ENCODE measurements around the gene CDC123.

- TF ChIP-seq, protein P1, sequence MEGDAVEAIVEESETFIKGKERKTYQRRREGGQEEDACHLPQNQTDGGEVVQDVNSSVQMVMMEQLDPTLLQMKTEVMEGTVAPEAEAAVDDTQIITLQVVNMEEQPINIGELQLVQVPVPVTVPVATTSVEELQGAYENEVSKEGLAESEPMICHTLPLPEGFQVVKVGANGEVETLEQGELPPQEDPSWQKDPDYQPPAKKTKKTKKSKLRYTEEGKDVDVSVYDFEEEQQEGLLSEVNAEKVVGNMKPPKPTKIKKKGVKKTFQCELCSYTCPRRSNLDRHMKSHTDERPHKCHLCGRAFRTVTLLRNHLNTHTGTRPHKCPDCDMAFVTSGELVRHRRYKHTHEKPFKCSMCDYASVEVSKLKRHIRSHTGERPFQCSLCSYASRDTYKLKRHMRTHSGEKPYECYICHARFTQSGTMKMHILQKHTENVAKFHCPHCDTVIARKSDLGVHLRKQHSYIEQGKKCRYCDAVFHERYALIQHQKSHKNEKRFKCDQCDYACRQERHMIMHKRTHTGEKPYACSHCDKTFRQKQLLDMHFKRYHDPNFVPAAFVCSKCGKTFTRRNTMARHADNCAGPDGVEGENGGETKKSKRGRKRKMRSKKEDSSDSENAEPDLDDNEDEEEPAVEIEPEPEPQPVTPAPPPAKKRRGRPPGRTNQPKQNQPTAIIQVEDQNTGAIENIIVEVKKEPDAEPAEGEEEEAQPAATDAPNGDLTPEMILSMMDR (IDR thresholded peaks at IDR 0.05; ENCODE audit: low read depth, low read length) = no peak
- no peak for TF ChIP-seq EZH2phosphoT487 (IDR thresholded peaks at IDR 0.05; ENCODE audit: low read depth)
Observed at GRCh38 chr10:12221323-12222298, 25.6 kb downstream of the CDC123 start.

All from OCI-LY3 (cell line).